Activated CD4-positive, alpha-beta T cell treated with anti-CD3 and anti-CD28 coated beads, Interleukin-2, amount 50 U/mL, for 16 hours (primary cell): ENCODE results near the gene RIMBP2.

ENCODE experiments used
- DNase-seq: peaks from one replicate; pipeline ENCODE4 v3.0.0-alpha.2; 2020

RIMBP2 gene

DNA sequence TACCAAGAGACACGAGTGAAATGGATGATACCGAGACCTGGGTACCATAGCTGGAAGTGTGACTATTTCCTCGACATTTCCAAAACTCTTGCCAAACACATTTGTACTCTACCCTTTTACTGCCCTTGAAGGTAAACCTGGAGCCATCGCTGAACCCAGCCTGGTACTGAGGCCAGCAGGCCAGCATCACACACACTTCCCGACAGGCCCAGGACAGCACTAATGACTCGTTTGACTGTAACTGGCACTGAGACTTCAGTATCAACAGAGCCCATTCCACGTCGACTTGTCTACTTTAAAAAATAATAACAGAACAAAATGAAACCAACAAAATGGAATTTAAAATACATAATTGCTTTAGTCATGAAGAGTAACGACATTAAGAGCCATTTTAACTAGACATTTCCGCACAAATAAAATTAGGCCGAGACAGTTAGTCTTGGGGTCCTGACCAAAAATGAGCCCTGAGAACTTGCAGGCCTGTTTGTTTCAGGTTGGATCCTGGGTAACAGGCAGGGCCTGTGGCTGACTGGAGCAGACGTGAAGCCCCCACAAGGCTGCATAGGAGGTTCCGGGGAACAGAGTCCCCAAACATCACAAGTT, 94.3 kb downstream of the RIMBP2 start:
- DNase-seq: no peak

DNA sequence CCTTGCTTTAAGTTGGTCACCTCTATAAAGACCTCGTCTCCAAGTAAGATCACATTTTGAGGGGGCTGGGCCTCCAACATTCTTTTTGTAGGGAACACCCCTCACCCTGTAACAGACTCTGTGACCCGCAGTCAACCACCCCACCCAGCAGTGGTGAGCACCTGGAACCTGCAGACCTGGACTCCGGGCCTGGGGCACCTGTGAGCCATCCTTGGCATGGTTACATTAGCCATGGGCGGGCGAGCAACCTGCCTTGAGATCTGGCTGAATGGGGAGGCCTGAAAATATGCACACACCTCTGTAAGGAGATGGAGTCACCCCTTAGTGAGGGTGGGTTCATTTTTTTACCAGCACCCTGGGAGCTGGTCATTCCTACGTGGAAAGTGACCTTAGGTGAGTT, 95.3 kb downstream of the RIMBP2 start:
- DNase-seq: no peak

DNA sequence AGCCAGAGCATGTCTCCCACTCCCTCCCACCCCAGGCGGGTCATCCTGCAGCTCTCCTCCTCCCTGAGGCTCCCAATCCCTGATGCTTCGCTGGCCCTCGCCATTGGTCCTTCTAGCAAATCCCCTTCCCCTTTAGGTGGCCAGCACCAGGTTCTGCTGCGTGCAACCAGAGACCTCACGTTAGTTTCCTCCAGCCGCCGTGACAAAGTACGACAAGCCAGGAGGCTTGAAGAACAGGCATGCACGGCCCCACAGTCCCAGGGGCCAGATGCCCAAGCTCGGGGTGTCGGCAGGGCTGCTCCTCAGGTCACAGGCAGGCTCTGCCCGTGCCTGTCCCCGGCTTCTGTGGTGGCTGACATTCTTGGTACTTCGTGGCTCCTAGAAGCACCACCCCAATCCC, 95.8 kb downstream of the RIMBP2 start:
- no peak for DNase-seq

DNA sequence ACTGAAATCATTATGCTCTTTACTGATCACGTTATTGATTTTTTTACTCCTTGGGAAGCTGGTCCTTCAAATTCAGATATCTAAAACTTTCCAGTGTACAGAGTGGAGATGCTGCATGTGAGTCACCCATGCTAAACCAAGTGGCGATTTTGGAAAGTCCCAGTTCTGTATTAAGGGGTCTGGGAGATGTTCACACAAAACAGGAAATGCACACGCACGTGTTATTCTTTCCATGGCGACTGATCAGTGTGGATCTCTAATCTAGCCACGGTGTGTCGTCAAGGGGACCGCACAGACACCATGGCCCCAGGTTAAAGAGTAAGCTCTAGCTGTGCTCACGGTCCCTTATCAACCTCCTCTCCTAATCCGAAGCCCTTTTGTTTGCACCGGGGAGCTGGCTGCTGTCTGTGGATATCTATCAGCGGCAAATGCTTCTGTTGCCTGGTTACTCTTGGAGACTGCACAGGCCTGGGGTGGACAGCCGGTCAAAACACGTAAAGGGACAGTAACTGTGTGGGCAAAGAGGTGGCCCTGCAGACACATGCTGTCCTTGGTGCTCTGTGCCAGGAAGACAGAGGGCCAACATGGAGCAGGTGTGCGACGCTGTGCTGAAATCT, 96.6 kb downstream of the RIMBP2 start:
- no peak for DNase-seq

DNA sequence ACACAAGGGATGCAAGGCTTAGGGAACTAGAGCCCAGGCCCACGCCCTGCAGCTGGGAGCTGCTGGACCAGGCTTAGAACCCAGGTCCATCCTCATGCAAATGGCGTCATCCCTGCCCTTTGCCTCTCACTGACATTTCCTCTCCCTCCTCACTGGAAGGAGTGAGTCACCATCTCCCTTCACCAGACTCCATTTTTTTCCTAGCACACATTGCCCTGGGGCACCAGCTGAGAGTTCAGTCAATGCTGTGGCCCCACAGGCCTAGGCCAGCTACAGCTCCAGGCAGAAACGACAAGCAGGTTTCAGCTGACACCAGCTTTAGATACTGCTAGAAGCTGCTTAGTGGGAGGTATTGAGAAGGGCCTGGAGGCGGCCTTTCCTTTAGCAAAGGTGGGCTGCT, 98.9 kb downstream of the RIMBP2 start:
- no peak for DNase-seq

DNA sequence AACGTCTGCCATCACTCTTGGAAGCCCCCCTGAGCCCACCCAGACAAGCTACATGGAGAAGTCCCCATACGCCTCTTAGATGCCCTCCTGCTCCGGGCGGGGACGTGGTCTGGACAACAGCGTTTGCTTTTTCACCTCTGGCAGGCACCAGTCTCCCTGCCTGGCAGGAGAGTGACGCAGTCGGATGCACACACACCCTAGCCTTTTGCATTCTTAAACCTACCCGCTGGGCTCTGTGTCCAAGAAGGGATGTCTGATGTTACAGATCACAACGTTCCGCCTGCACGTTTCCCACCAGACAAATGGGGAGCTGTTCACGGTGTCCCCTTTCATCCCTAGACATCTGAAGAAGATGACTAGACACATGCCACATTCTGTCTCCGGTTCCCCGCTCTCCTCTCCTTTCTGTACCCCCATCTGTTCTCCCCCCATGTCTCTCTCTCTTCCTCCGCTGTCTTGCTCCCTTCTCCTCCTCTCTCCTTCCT, 100.2 kb downstream of the RIMBP2 start:
- no peak for DNase-seq

DNA sequence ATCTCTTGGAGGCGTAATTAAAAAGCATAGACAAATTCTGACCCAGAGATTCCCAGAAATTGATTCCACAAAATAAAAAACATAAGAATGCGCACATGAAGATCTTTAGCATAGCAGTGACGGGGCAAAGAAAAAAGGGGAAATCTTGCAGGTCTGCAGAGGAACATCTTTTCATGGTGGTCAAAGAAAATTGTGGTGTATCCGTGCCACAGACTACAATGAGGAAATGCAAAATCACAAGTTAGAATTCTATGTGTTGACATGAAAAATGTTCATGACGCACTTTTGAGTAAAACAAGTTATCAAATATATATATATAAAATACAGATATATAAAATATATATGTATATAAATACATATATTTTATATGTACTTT, 101.6 kb downstream of the RIMBP2 start:
- DNase-seq: no peak

DNA sequence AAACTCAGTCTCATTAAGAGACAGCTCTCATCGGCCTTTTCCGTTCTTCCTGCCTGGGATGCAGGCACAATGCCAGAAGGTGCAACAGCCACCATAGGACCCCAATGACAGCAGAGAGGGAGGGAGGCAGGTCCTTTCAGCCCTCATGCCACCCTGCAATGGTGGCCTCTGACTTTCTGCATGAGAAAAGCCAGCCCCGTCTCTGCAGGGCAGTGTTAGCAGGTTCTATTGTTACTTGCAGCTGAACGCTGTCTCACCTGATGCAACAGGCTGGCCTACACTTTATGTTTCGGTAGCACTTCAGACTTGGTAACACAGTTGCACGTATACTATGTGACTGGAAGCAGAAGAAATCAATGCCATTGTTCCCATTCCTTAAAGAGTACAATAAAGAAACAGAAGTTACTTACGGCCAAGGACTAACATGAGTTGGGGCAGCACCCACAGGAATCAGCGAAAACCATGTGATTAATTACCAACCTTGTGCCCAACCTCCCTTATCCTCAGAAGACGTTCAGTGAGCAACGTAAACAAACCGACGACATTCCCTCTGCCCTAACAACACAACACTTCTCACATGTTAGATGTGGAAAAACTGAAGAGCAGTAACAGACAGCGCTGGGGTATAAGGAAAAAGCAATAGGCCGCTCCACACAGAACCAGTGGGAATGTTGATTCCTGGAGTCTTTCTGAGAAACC, 102.1 kb downstream of the RIMBP2 start:
- no peak for DNase-seq

DNA sequence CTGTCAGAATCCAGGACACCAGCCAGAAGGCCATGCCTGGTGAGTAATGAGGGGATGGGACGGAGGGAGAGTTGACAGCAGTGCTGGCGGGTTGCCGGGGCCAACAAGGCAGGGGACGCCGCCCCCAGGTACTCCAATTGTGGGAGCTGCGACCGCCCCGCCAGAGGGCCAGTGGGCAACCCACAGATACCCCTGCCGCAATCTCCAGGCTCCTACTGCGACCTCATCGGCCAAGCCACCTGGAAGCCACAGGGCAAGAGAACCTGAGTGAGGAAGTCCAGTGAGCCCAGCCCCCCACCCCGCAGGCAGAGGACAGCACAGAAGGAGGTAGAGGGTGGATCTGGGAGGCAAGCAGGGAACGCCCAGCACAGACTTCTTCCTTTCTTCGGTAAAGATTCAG, 103.0 kb downstream of the RIMBP2 start:
- DNase-seq: no peak

DNA sequence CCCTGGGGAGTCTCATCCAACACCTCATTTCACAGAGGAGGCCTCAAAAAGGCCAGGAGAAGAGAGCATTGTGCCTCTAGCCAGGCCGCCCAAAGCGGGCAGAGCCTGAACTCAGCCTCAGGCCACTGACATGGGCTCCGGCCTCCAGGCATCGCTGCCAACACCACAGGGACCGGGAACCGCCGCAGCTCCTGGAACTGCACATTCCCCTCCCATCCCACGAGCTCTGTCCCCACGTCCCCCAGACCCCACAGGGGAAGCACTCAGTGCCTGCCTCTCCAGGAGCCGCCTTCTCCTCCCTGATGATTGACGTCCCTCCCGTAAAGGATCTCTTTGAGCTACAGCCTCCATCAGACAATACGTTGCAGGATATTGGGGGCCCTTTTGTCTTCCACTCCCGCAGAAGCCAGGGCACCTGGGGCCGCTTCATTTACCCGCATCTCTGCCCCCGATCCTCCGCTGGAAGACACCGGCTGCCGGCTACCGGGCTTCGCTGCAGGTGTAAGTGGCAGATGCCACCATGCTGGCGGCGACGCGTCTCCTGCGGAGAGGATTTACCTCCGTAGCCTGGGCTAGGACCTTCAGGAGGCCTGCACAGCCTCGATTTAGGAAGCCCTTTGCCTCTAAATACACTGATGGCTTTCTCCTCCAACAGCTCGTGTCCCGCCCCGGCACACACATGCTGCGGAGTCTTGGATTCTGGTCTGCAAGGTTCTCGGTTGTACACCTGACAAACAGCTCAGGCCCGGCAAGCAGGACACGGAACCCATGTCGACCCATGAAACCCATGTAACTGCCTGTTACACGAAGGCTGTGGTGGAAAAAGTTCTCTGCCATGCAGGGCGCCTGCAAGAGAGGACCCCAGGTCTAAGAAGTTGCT, 104.8 kb downstream of the RIMBP2 start:
- DNase-seq: no peak

DNA sequence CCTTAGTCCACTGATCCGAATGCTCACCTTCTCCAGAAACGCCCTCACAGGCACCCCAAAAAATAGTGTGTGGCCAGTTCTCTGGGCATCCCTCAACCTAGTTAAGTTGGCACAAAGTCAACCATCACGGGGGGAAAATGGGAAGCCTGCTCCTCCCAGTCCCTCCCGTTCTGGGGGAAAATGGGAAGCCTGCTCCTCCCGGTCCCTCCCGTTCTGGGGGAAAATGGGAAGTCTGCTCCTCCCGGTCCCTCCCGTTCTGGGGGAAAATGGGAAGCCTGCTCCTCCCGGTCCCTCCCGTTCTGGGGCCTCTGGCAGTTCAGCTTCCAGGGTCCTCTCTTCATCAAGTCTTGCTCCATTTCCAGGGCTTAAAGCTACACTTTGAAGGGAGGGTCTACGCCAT, 106.1 kb downstream of the RIMBP2 start:
- no peak for DNase-seq

DNA sequence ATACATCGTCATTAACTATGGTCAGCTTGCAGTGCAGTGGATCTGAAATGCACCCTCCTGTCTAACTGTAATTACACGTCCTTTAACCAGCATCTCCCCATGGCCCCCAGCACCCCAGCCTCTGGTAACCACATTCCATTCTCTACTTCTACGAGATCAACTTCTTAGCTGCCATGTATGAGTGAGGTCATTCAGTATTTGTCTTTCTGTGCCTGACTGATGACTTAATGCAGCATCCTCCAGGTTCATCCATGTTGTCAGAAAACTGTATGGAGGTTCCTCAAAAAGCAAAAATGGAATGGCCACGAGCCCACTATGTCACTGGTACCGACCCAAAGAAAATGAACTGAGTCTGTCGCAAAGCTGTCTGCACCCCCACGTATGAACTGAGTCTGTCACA, 107.3 kb downstream of the RIMBP2 start:
- no peak for DNase-seq

DNA sequence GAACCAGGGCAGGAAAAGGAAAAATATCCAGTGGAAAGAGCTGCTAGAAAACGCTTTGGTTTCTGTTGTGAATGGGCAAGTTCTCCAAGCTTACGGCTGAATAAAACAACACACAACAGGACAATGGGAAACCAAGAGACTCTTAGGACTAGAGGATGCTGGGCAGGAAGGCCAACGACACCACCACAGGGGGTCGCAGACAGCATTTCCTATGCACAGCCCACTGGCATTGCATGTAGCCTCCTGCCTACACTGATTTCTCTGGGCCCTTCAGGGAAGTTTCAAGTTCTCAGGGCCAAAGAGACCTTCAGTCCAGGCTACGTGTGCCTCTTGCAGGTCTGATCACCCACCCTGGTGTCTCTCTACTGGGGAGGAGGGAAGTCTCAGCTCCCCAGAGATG, 108.0 kb downstream of the RIMBP2 start:
- DNase-seq: no peak

DNA sequence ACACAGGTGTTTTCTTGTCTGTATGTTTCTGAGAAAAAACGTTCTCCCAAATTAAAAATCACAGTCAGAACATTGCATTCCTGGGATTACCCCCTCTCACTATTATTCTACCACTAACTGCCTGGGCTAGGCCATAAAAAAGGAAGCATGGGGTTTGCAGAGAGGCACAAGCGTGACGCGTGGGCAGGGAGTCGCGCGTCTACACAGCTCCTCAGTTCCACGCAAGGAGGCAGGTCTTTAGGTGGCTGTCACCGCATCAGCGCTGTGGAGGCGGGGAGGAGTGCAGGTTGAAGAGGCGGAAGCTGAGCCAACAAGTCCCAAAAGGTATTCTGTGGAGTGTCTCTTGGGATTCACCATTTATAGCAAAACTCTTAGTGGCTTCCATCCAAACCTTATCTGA, 109.9 kb downstream of the RIMBP2 start:
- DNase-seq: no peak

DNA sequence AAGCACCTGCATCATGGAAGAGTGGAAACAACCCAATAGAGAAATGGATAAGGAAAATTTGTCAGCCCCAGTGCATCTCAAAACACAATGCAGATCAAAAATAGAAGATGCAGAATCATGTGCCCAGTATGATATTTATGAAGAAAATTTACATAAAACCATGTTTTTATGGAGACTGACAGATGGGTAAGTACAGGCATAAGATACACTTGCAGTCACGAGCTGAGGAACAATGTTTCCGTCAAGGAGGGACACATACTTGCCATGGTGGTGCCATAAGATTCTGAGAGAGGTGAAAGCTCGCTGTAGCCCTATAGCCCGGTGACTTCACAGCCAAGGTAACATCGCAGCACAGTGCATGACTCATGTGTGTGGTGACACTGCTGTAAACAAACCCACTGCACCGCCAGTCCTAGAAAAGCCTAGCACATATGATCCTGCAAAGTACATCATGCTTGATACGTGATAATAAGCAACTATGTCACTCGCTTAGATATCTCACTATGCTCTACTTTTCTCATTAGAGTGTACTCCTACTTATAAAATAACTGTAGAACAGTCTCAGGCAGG, 112.6 kb downstream of the RIMBP2 start:
- no peak for DNase-seq

DNA sequence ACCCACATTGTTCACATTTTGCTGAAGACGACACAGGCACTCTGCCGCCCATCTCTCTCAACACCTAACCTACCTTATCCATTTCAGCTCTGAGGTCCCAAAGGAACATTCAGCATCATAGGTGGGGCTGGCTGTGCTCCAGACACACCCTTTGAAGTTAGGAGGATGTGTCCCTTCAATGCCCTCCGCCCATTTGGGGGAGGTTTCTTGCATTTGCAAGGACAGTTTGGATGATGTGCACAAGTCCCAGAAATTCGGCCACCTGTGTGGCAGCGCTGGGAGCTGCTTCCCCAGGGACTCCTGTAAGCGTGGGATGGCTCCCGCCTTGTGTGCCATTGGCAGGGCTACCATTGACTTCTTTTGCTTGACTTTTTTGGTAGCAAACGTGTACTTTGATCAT, 113.8 kb downstream of the RIMBP2 start:
- no peak for DNase-seq

DNA sequence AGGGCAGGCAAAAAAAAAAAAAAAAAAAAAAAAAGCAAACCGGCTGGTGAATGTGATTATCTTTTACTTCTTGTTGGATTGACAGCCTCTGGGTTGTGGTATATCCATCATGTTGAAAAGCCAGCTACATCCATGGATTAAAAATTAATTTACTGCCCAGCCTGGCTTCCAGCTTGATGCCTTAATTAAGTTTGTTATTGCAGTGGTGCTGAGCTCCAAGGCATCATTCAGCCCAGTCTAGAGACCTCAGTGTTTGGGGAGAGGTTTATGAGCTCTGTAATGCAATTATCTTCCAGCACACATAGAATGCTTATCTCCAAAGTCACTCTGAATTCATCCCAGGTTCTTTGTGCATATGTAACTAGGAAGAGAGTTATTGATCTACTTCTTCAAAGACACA, 114.8 kb downstream of the RIMBP2 start:
- no peak for DNase-seq

DNA sequence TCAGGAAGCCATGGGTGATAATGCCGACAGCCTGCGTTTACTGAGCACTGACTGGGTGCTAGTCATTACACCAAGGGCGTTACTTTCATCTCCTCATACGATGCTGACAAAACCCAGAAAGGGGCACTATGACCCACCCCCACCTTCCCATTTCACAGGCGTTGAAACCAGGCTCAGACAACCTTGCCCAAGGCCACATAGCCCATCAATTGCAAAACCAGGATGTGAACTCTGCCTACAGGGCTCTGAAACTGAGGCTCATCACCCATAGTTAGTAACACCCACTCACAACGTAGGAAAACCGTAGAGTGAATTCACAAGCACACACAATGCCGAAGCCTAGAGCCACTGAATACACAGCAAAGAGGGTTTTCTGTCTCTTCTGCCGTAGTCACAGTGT, 119.9 kb downstream of the RIMBP2 start:
- DNase-seq: no peak

DNA sequence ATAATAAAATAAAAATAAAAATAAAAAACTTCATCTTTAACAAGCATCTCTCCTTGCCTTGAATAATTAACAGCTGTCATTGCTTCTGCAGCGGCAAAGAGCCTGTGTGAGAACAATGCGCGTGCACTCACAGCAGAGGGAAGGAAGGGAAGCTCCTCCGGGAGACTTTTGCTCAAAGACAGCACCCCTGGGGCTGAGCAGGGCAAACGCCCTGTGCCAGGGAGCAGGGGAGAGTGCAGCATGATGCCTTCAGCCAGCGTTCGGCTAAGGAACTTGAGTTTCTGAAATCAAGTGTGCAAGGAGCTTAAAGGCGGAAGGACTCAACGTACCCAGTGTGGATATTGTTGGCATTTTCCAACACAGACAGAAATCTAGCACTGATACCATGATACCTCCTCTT, 120.5 kb downstream of the RIMBP2 start:
- DNase-seq: no peak

DNA sequence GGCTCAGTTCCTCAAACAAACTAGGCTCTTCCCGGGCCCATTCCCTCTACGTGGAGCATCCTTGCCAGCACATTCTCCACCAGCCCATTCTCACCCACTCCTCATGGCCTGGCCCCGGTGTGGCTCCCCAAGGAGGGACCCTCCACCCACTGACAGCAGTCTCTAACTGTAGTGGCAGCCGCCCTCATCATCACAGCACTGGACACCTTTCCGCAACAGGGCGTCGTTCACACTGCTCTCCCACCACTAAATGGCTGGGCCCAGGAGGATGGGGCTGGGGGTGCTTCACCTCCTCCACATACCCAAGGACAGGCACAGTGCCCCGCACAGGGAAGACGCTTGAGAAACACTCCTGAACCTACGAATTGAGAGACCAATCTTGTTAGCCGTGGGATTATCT, 123.0 kb downstream of the RIMBP2 start:
- no peak for DNase-seq

DNA sequence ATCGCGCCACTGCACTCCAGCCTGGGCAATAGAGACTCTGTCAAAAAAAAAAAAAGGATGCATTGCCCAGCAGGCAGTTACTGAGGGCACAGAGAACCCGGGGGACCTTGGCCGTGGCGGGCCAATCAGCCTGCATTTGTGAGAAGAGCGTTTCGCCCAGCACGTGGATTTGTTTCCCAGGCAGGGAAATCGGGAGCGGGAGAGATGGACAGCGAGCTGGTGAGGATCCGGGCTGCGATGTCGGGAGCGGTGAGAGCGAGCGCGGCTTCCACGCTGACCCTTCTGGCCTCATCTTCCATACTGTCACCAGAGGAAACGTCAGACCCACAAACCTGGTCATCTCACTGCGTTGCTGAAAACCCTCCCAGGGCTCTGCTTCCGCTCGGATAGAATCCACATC, 123.5 kb downstream of the RIMBP2 start:
- no peak for DNase-seq

DNA sequence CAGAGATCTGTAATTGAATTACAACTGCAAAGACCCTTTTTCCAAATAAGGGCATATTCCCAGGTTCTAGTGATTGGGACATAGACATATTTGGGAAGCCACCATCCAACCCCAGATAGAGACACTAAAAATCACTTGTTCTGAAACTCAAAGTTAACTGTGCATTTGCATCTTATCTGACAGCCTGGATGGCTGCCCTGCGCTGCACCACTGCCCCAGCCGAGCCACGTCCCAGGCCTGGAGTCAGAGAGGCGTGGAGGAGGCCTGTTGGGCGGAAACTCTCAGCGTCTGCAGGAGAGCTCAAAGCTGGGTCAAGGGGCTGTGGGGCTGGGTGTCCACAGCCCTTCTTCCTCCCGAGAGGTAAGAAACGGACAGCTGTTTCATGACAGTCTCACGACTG, 124.4 kb downstream of the RIMBP2 start:
- no peak for DNase-seq

DNA sequence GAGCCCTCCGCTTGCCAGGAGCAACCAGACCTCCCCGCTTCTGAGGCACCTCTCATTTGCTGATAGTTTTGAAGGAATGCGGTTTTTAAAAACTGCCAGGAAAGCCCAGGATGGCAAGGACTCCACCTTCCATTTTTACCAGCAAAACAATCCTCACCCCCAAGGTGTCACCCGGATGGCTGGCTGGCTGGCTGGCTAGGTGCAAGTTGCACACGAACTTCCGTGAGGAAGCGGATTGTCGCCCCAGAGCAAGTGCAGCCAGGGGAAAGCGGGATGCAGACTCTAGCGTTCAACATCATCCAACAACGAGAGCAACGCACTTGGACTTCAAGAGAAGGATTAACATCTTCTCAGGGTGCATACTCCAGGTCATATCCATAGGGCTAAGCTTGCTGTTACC, 125.4 kb downstream of the RIMBP2 start:
- no peak for DNase-seq
